Uterus (tissue), 4 donors: ENCODE results near the gene SLC2A6. TPM values are rescaled to one million over a fixed set of nuclear protein-coding genes. Genes with fewer than 3 reads are reported as not detected.

Experiments
- DNase-seq, 2 donors: peaks; one replicate each; pipeline ENCODE4 v3.0.0-alpha.2; 2019 to 2020
- H3K27ac ChIP-seq, 2 donors: fragments of 200-600 bp; sonication (generic); 1 replicate in 1 of 2; 2 replicates in 1 of 2; pipeline ENCODE4 v1.5.1; 2016 to 2018
- H3K27me3 ChIP-seq, 2 donors: fragments of 200-600 bp; sonication (generic); one replicate each; pipeline ENCODE4 v1.5.1; 2018 to 2019; ENCODE audit warnings: control low read depth in 1 of 2
- H3K36me3 ChIP-seq, 2 donors: fragments of 200-600 bp; sonication (generic); one replicate each; pipeline ENCODE4 v1.5.1; 2019; ENCODE audit warnings: control low read depth in 1 of 2
- H3K4me1 ChIP-seq, 2 donors: fragments of 200-600 bp; sonication (generic); one replicate each; pipeline ENCODE4 v1.5.1; 2018 to 2019; ENCODE audit warnings: control low read depth in 1 of 2
- H3K4me3 ChIP-seq, 2 donors: fragments of 200-600 bp; sonication (generic); 1 replicate in 1 of 2; 2 replicates in 1 of 2; pipeline ENCODE4 v1.5.1; 2018 to 2019; ENCODE audit warnings: mild to moderate bottlenecking in 1 of 2
- H3K9me3 ChIP-seq, 2 donors: fragments of 200-600 bp; sonication (generic); one replicate each; pipeline ENCODE4 v1.5.1; 2019; ENCODE audit warnings: control low read depth in 1 of 2
- CTCF ChIP-seq, 4 experiments: fragments of 200-600 bp in 2 of 4; fragments of 450-650 bp in 2 of 4; sonication (generic) in 2 of 4; IDR thresholded peaks; one replicate each; pipeline ENCODE4 v1.5.1; 2016 to 2019; ENCODE audit warnings: antibody characterized with exemption in 4 of 4, mild to moderate bottlenecking in 2 of 4, moderate library complexity in 1 of 4
- POLR2A ChIP-seq, 2 donors: fragments of 450-650 bp; IDR thresholded peaks; one replicate each; pipeline ENCODE4 v1.6.1; 2016; ENCODE audit warnings: antibody characterized with exemption in 2 of 2, mild to moderate bottlenecking in 1 of 2, moderate library complexity in 1 of 2
- intact Hi-C: fragments of 100-400 bp; cut with DNase I; formaldehyde crosslinking; loops from one replicate; pipeline ENCODE4 v1.15.1; 2023; ENCODE audit warnings: low total_unique reads
- total RNA-seq, 4 donors: library from RNA; depleted of rRNA in 3 of 4; stranded (reverse); fragments of >200 nt in 3 of 4; gene quantifications; one replicate each; pipeline versions ENCODE4 v1.1.0 to v1.2.4, GENCODE V29; 2014 to 2023
- donor health status: DM: yes; HTN: yes; CAD: no.

Gene SLC2A6
- total RNA-seq, 4 donors from 2014 or later, result 0.26 to 11.5 (median 2.1) TPM

GRCh38 chr9:133515240-133515610, 36.3 kb upstream of the SLC2A6 start:
- DNase-seq, result no peak
- intact Hi-C loops, result no loop called here

GRCh38 chr9:133514460-133515239, 35.8 kb upstream of the SLC2A6 start:
- intact Hi-C loops, result no loop called here
- no peak overlapping the region for H3K27ac ChIP-seq
- H3K36me3 ChIP-seq, result no peaks in the 10 kb centered on the region
- TF ChIP-seq CTCF (IDR thresholded peaks at IDR 0.05), result no peak
- TF ChIP-seq POLR2A (IDR thresholded peaks at IDR 0.05), result no peak
- no peaks in the 10 kb centered on the region for H3K4me1 ChIP-seq
- H3K4me3 ChIP-seq, result no peak overlapping the region
- H3K27me3 ChIP-seq, result no peaks in the 10 kb centered on the region
- DNase-seq, result no peak
- no peaks in the 10 kb centered on the region for H3K9me3 ChIP-seq

More at GRCh38 chr9:133515240-133515610, 36.3 kb upstream of the SLC2A6 start:
- no peak overlapping the region for H3K27ac ChIP-seq
- H3K9me3 ChIP-seq, result no peaks in the 10 kb centered on the region
- H3K4me1 ChIP-seq, result no peaks in the 10 kb centered on the region
- no peaks in the 10 kb centered on the region for H3K36me3 ChIP-seq
- H3K27me3 ChIP-seq, result no peaks in the 10 kb centered on the region
- no peak overlapping the region for H3K4me3 ChIP-seq
- TF ChIP-seq CTCF (IDR thresholded peaks at IDR 0.05) (no peak), POLR2A (IDR thresholded peaks at IDR 0.05) (no peak)

GRCh38 chr9:133513214-133514100, 34.6 kb upstream of the SLC2A6 start:
- H3K36me3 ChIP-seq, result no peaks in the 10 kb centered on the region
- no peaks in the 10 kb centered on the region for H3K9me3 ChIP-seq
- DNase-seq, result no peak
- peaks cover 0 to 5% of the 10 kb centered on the region in 2 donors for H3K4me1 ChIP-seq
- TF ChIP-seq POLR2A (IDR thresholded peaks at IDR 0.05), result no peak
- TF ChIP-seq CTCF (IDR thresholded peaks at IDR 0.05), result no peak
- intact Hi-C loops, result no loop called here
- no peak overlapping the region for H3K4me3 ChIP-seq
- no peak overlapping the region for H3K27ac ChIP-seq
- no peaks in the 10 kb centered on the region for H3K27me3 ChIP-seq

- intact Hi-C loops, result no loop called here
- DNase-seq, result no peak
- H3K27me3 ChIP-seq, result no peaks in the 10 kb centered on the region
- no peaks in the 10 kb centered on the region for H3K36me3 ChIP-seq
- no peak overlapping the region for H3K4me3 ChIP-seq
- H3K9me3 ChIP-seq, result no peaks in the 10 kb centered on the region
- H3K27ac ChIP-seq, result no peak overlapping the region
- TF ChIP-seq CTCF (IDR thresholded peaks at IDR 0.05) (no peak), POLR2A (IDR thresholded peaks at IDR 0.05) (no peak)
- peaks cover 0 to 5% of the 10 kb centered on the region in 2 donors for H3K4me1 ChIP-seq
Measured at GRCh38 chr9:133512253-133513213, 33.6 kb upstream of the SLC2A6 start.
